OCI-LY7 (cell line): Measurements from ENCODE around the gene DMD. TPM values are rescaled to one million over a fixed set of nuclear protein-coding genes. Genes with fewer than 3 reads are reported as not detected.
A peak's percentile ranks its signal among the peaks of the same experiment; 100 is the strongest.

ENCODE experiments used
- BruUV-seq: library from RNA; stranded (reverse); fragments of 400-500 nt; replicated peaks from 2 replicates; lab custom pipeline; 2021; lab: Mats Ljungman, UMichigan
- CTCF ChIA-PET: fragments of 300-600 bp; sonication (Branson Sonifier 250); formaldehyde crosslinking; loops from one replicate; lab custom pipeline; 2022; ENCODE audit warnings: antibody characterized with exemption; ENCODE audit not compliant: unreplicated experiment; lab: Charles Lee
- POLR2A ChIA-PET: fragments of 300-600 bp; sonication (Branson Sonifier 250); formaldehyde crosslinking; loops from one replicate; lab custom pipeline; 2022; ENCODE audit warnings: antibody characterized with exemption; lab: Charles Lee
- DNase-seq: peaks from one replicate; pipeline ENCODE4 v3.0.0-alpha.2; 2015; ENCODE audit warnings: low spot score
- H2AFZ ChIP-seq: fragments of 200-600 bp; sonication (generic), shearing (Covaris generic); 2 replicates; pipeline ENCODE4 v1.6.1; 2014; ENCODE audit warnings: mild to moderate bottlenecking, antibody characterized with exemption, low read length, moderate library complexity
- H3K27ac ChIP-seq: fragments of 200-600 bp; sonication (generic); 2 replicates; pipeline ENCODE4 v1.5.1; 2014; ENCODE audit warnings: mixed run types, low read depth, mild to moderate bottlenecking, moderate library complexity, low read length, inconsistent platforms; ENCODE audit not compliant: poor library complexity, severe bottlenecking
- H3K36me3 ChIP-seq: fragments of 200-600 bp; sonication (generic); 2 replicates; pipeline ENCODE4 v1.6.1; 2014; ENCODE audit warnings: mild to moderate bottlenecking, antibody characterized with exemption, low read length, moderate library complexity, mixed read lengths; ENCODE audit not compliant: insufficient read depth
- H3K4me1 ChIP-seq: fragments of 200-600 bp; sonication (generic); 2 replicates; pipeline ENCODE4 v1.5.1; 2014; ENCODE audit warnings: mild to moderate bottlenecking, low read length; ENCODE audit not compliant: insufficient read depth, poor library complexity, severe bottlenecking
- H3K4me2 ChIP-seq: fragments of 200-600 bp; sonication (generic); 2 replicates; pipeline ENCODE4 v1.6.1; 2014; ENCODE audit warnings: mild to moderate bottlenecking, low read length
- H3K4me3 ChIP-seq: fragments of 200-600 bp; sonication (generic); 2 replicates; pipeline ENCODE4 v1.5.1; 2014; ENCODE audit warnings: mild to moderate bottlenecking, low read depth, low read length; ENCODE audit not compliant: poor library complexity, severe bottlenecking
- H3K79me2 ChIP-seq: fragments of 200-600 bp; sonication (generic); 2 replicates; pipeline ENCODE4 v1.6.1; 2016; ENCODE audit warnings: low read depth, mild to moderate bottlenecking, low read length, moderate library complexity, mixed read lengths; ENCODE audit not compliant: insufficient read depth
- H3K9me2 ChIP-seq: fragments of 200-600 bp; sonication (generic); 2 replicates; pipeline ENCODE4 v1.6.1; 2016; ENCODE audit warnings: mild to moderate bottlenecking, low read length, mixed read lengths; ENCODE audit not compliant: insufficient read depth
- H3K9me3 ChIP-seq: fragments of 200-600 bp; sonication (generic); 2 replicates; pipeline ENCODE4 v1.6.1; 2014; ENCODE audit warnings: mild to moderate bottlenecking, mixed run types, low read length, mixed read lengths
- H4K20me1 ChIP-seq: fragments of 200-600 bp; sonication (generic); 2 replicates; pipeline ENCODE4 v1.6.1; 2014; ENCODE audit warnings: mild to moderate bottlenecking, antibody characterized with exemption, low read length, moderate library complexity, mixed read lengths; ENCODE audit not compliant: insufficient read depth
- EZH2phosphoT487 ChIP-seq: fragments of 200-600 bp; sonication (generic); IDR thresholded peaks from 2 replicates; pipeline ENCODE4 v1.6.1; 2018; ENCODE audit warnings: low read depth, borderline replicate concordance, mild to moderate bottlenecking, mixed run types, antibody characterized with exemption, low read length, moderate library complexity, mixed read lengths
- intact Hi-C: fragments of 100-400 bp; cut with micrococcal nuclease; formaldehyde crosslinking; loops from one replicate; pipeline ENCODE4 v1.10.0; 2022; ENCODE audit not compliant: unreplicated experiment
- total RNA-seq, 2 experiments: library from RNA; depleted of rRNA in 1 of 2; stranded (reverse); fragments of >200 nt in 1 of 2; shearing (Covaris generic) in 1 of 2; gene quantifications; 2 replicates each; pipeline ENCODE4 v1.2.3, GENCODE V29; 2014 to 2022
- TF ChIP-seq, protein P1 (sequence below): fragments of 200-600 bp; sonication (generic); conservative IDR thresholded peaks from 2 replicates; pipeline ENCODE4 v1.5.1; 2014; ENCODE audit warnings: mild to moderate bottlenecking, antibody characterized with exemption, low read length, moderate library complexity, mixed read lengths

Gene DMD
- total RNA-seq, 2 experiments from 2014 or later, result 20.5 to 61.4 TPM

DNA sequence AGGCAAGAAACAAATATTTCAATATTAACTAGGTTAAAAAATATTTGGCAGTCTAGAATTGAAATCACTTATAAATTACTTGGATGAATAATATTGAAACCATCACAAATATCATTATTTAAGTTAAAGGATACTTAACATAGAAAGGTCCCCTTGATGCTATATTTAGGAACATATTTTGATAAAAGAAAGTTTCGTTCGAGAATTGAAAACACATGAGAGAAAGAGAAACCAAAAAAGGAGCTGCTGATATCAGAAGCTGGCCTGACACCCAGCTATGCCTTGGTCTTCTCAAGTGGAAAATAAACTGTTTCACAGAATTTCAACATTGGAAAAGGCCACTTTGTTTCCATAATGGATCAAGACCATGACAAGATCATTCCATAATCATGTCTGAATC is 762.4 kb downstream of the DMD start:
- Histone ChIP-seq H2AFZ (no peak overlapping the region; the same call in 1 of the 2 replicates), H3K4me1 (peaks cover 48% of the 10 kb centered on the region), H3K4me3 (peak overlapping the region; percentile 36), H4K20me1 (no peaks in the 10 kb centered on the region), H3K36me3 (peaks cover 49% of the 10 kb centered on the region), H3K9me2 (no peaks in the 10 kb centered on the region), H3K79me2 (no peaks in the 10 kb centered on the region), H3K4me2 (peak overlapping the region; percentile 55), H3K9me3 (peaks cover 14% of the 10 kb centered on the region; the same call in 1 of the 2 replicates), H3K27ac (peak overlapping the region; percentile 92)
- no TSS peak for BruUV-seq
- peak; percentile 44 for DNase-seq
- POLR2A ChIA-PET, result interaction anchor here (0.6 to 3.4 kb wide), 7 partner anchors 8 to 707 kb away, joined by 3 to 40 read pairs (median 7); no protein-coding TSS in a partner anchor
- intact Hi-C loops, result no loop called here
- CTCF ChIA-PET, result no interaction called here
- no peak for TF ChIP-seq EZH2phosphoT487
- TF ChIP-seq, protein P1, sequence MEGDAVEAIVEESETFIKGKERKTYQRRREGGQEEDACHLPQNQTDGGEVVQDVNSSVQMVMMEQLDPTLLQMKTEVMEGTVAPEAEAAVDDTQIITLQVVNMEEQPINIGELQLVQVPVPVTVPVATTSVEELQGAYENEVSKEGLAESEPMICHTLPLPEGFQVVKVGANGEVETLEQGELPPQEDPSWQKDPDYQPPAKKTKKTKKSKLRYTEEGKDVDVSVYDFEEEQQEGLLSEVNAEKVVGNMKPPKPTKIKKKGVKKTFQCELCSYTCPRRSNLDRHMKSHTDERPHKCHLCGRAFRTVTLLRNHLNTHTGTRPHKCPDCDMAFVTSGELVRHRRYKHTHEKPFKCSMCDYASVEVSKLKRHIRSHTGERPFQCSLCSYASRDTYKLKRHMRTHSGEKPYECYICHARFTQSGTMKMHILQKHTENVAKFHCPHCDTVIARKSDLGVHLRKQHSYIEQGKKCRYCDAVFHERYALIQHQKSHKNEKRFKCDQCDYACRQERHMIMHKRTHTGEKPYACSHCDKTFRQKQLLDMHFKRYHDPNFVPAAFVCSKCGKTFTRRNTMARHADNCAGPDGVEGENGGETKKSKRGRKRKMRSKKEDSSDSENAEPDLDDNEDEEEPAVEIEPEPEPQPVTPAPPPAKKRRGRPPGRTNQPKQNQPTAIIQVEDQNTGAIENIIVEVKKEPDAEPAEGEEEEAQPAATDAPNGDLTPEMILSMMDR, result no peak

DNA sequence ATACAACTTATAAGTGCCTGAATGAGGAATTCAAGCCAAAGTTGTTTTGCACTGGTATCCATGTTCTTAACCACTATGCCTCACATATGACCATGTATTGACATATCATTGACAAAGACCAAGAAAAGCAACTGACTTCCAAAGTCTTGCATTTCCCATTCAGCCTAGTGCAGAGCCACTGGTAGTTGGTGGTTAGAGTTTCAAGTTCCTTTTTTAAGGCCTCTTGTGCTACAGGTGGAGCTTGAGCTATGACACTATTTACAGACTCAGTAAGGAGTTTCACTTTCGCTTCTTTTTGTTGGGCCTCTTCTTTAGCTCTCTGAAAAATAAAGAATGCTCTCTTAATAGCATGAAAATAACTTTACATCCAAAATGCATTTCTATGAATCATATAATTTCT is 763.0 kb downstream of the DMD start:
- H3K4me2 ChIP-seq, result peak overlapping the region; percentile 55
- H3K27ac ChIP-seq, result peak overlapping the region; percentile 92
- ChIA-PET CTCF (no interaction called here), POLR2A (interaction anchor here (0.6 to 3.4 kb wide), 7 partner anchors 11 to 708 kb away, joined by 3 to 40 read pairs (median 4); no protein-coding TSS in a partner anchor)
- peak overlapping the region; percentile 36 for H3K4me3 ChIP-seq
- peak; percentile 86 for DNase-seq
- H3K9me2 ChIP-seq, result no peaks in the 10 kb centered on the region
- H3K79me2 ChIP-seq, result no peaks in the 10 kb centered on the region
- H3K4me1 ChIP-seq, result peaks cover 55% of the 10 kb centered on the region
- no peaks in the 10 kb centered on the region for H4K20me1 ChIP-seq
- peak overlapping the region; percentile 76; the same call in 1 of the 2 replicates for H2AFZ ChIP-seq
- TF ChIP-seq, protein P1, result no peak
- TF ChIP-seq EZH2phosphoT487, result no peak
- no TSS peak for BruUV-seq
- H3K9me3 ChIP-seq, result peaks cover 14% of the 10 kb centered on the region; the same call in 1 of the 2 replicates
- intact Hi-C loops, result no loop called here
- H3K36me3 ChIP-seq, result peaks cover 49% of the 10 kb centered on the region

DNA sequence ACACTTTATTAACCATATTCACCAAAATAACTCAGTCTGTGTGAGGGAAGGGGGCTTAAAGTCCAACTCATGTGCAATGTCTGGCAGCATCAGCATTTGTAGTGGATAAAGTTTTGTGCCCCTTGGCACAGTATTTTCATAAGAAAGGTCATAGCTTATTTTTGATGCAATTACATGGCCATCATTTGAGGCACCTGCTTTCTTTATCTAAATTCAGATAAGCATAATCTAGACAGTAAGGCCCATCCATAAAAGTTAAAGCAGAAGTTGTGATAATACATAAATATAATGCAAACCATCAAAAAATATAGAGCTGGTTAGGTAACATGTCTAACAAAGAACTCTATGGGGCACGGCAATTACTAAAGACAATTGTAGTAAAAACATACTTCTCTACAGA is 763.7 kb downstream of the DMD start:
- TF ChIP-seq, protein P1, result no peak
- no peak for TF ChIP-seq EZH2phosphoT487
- no TSS peak for BruUV-seq
- peak overlapping the region; percentile 76 for H2AFZ ChIP-seq
- peaks cover 61% of the 10 kb centered on the region for H3K4me1 ChIP-seq
- H3K9me2 ChIP-seq, result no peaks in the 10 kb centered on the region
- ChIA-PET CTCF (no interaction called here), POLR2A (interaction anchor here (0.6 to 3.4 kb wide), 8 partner anchors 11 to 34 kb away, joined by 3 to 40 read pairs (median 4); no protein-coding TSS in a partner anchor)
- H3K79me2 ChIP-seq, result no peaks in the 10 kb centered on the region
- intact Hi-C loops, result no loop called here
- H3K4me3 ChIP-seq, result no peak overlapping the region
- peak overlapping the region; percentile 92 for H3K27ac ChIP-seq
- no peak overlapping the region for H3K4me2 ChIP-seq
- H3K9me3 ChIP-seq, result peaks cover 14% of the 10 kb centered on the region; the same call in 1 of the 2 replicates
- H3K36me3 ChIP-seq, result peaks cover 49% of the 10 kb centered on the region
- DNase-seq, result no peak
- H4K20me1 ChIP-seq, result no peaks in the 10 kb centered on the region
